Colonic mucosa (tissue), 4 donors: ENCODE measurements around the gene LGALS14. TPM values are rescaled to one million over a fixed set of nuclear protein-coding genes. Genes with fewer than 3 reads are reported as not detected.
"Not testable (repeated sequence)": the region's sequence is repeated elsewhere in the genome, so short reads cannot be mapped to it uniquely, and the experiment has no call there.

ENCODE experiments used
- DNase-seq: peaks from one replicate; pipeline ENCODE4 v3.0.0-alpha.2; 2020
- H3K27ac ChIP-seq: fragments of 200-600 bp; one replicate; pipeline ENCODE4 v1.8.0; 2021
- H3K27me3 ChIP-seq: fragments of 200-600 bp; one replicate; pipeline ENCODE4 v1.8.0; 2021
- H3K36me3 ChIP-seq: fragments of 200-600 bp; one replicate; pipeline ENCODE4 v1.8.0; 2021
- H3K4me1 ChIP-seq: fragments of 200-600 bp; one replicate; pipeline ENCODE4 v1.8.0; 2021; ENCODE audit warnings: mild to moderate bottlenecking
- H3K4me3 ChIP-seq: fragments of 200-600 bp; one replicate; pipeline ENCODE4 v1.8.0; 2021
- H3K9ac ChIP-seq, 2 donors: one replicate each; pipeline ENCODE4 v1.7.0; 2013; ENCODE audit warnings: control low read depth in 2 of 2, low read depth in 2 of 2, low read length in 2 of 2
- H3K9me3 ChIP-seq: fragments of 200-600 bp; one replicate; pipeline ENCODE4 v1.8.0; 2021
- CTCF ChIP-seq: fragments of 200-600 bp; IDR thresholded peaks from one replicate; pipeline ENCODE4 v1.8.0; 2022; ENCODE audit warnings: antibody characterized with exemption, mild to moderate bottlenecking
- intact Hi-C: fragments of 100-400 bp; cut with DNase I; formaldehyde crosslinking; loops from one replicate; pipeline ENCODE4 v1.14.1; 2022
- total RNA-seq, 2 donors: library from RNA; stranded (reverse); fragmentation: NEBNext Ultra II Directional in 1 of 2; extraction: Animal tissue kit (Norgen Biotek cat#: 25700) in 1 of 2; gene quantifications; one replicate each; pipeline ENCODE4 v1.2.1, GENCODE V29; 2021
- donor health status: healthy.
- donor health status: DM: no; HTN: no; CAD: no.
- donor health status: DM: no; HTN: no; CAD: no.

Gene LGALS14
- total RNA-seq, 2 donors from 2014 or later, result not detected

- no peak for TF ChIP-seq CTCF
- Histone ChIP-seq H3K9ac (no peak overlapping the region), H3K27me3 (no peaks in the 10 kb centered on the region), H3K4me3 (no peak overlapping the region), H3K4me1 (no peaks in the 10 kb centered on the region), H3K9me3 (no peaks in the 10 kb centered on the region), H3K36me3 (no peaks in the 10 kb centered on the region), H3K27ac (no peak overlapping the region)
- intact Hi-C loops, result no loop called here
- no peak for DNase-seq
Observed at GRCh38 chr19:39709026-39709872, 5.0 kb downstream of the LGALS14 start.

- intact Hi-C loops, result no loop called here
- Histone ChIP-seq H3K9ac (no peak overlapping the region), H3K4me3 (no peak overlapping the region), H3K27ac (no peak overlapping the region), H3K4me1 (no peaks in the 10 kb centered on the region), H3K36me3 (no peaks in the 10 kb centered on the region), H3K27me3 (no peaks in the 10 kb centered on the region), H3K9me3 (no peaks in the 10 kb centered on the region)
- TF ChIP-seq CTCF, result no peak
- DNase-seq, result no peak
Observed at GRCh38 chr19:39710333-39710890, 6.1 kb downstream of the LGALS14 start.

GRCh38 chr19:39720144-39720543, 15.9 kb downstream of the LGALS14 start:
- H3K4me3 ChIP-seq, H3K36me3 ChIP-seq, DNase-seq, H3K9ac ChIP-seq, H3K9me3 ChIP-seq, H3K4me1 ChIP-seq, intact Hi-C loops, H3K27ac ChIP-seq, H3K27me3 ChIP-seq: not testable (repeated sequence)

GRCh38 chr19:39725995-39726394, 21.7 kb downstream of the LGALS14 start:
- peaks cover 5% of the 10 kb centered on the region for H3K27me3 ChIP-seq
- H3K9me3 ChIP-seq, result no peaks in the 10 kb centered on the region
- H3K36me3 ChIP-seq, result no peaks in the 10 kb centered on the region
- H3K4me3 ChIP-seq, result no peak overlapping the region
- intact Hi-C loops, result no loop called here
- DNase-seq, result no peak
- no peak overlapping the region for H3K9ac ChIP-seq
- no peak overlapping the region for H3K27ac ChIP-seq
- TF ChIP-seq CTCF, result no peak
- no peaks in the 10 kb centered on the region for H3K4me1 ChIP-seq

GRCh38 chr19:39727070-39727800, 23.0 kb downstream of the LGALS14 start:
- Histone ChIP-seq H3K4me3 (no peak overlapping the region), H3K9ac (no peak overlapping the region), H3K27me3 (peaks cover 5% of the 10 kb centered on the region), H3K27ac (no peak overlapping the region), H3K9me3 (no peaks in the 10 kb centered on the region), H3K4me1 (no peaks in the 10 kb centered on the region), H3K36me3 (no peaks in the 10 kb centered on the region)
- no peak for TF ChIP-seq CTCF
- no peak for DNase-seq
- intact Hi-C loops, result no loop called here
